Measurements from ENCODE around the gene SULT2A1.

SULT2A1 gene

GRCh38 chr19:47891622-47891922 is 5.5 kb upstream of the SULT2A1 start:
- H3K27me3 ChIP-seq (ENCODE audit: control insufficient read depth in 3 of 3, insufficient read depth in 3 of 3, low read depth in 1 of 3, low read length in 3 of 3): no peaks in the 10 kb centered on the region
- H4K91ac ChIP-seq (ENCODE audit: low read depth, low read length, poor library complexity): no peak overlapping the region
- no peak overlapping the region for H2AK5ac ChIP-seq (ENCODE audit: low read depth, low read length)
- H3K79me1 ChIP-seq (ENCODE audit: low read depth, low read length): no peaks in the 10 kb centered on the region
- no peaks in the 10 kb centered on the region for H3K36me3 ChIP-seq (replicated peaks in 1 of 2; ENCODE audit: control insufficient read depth in 2 of 2, insufficient read depth in 2 of 2, low read length in 2 of 2)
- no peak overlapping the region for H3K14ac ChIP-seq (ENCODE audit: low read length)
- no peak overlapping the region for H3K18ac ChIP-seq (ENCODE audit: low read length)
- H3K9ac ChIP-seq (ENCODE audit: low read depth, low read length, poor library complexity): no peak overlapping the region
- H3K9me3 ChIP-seq (replicated peaks in 1 of 2; ENCODE audit: control insufficient read depth in 2 of 2, insufficient read depth in 1 of 2, low read depth in 1 of 2, low read length in 2 of 2): peaks cover 0 to 2% of the 10 kb centered on the region in 2 donors
- H2BK5ac ChIP-seq (ENCODE audit: low read length): no peak overlapping the region
- no CpG with 5 or more reads among the region's 2 CpGs for WGBS, 2 donors (ENCODE audit: extremely low coverage in 2 of 2, insufficient read length in 2 of 2, insufficient replicate concordance in 1 of 2)
- no peak overlapping the region for H2BK15ac ChIP-seq (ENCODE audit: low read length)
- H3K23ac ChIP-seq (ENCODE audit: low read depth, low read length, poor library complexity): no peak overlapping the region
- H4K8ac ChIP-seq (ENCODE audit: low read depth, low read length): no peak overlapping the region
- H3K4me2 ChIP-seq (ENCODE audit: insufficient read depth, low read length, poor library complexity, severe bottlenecking): no peak overlapping the region
- H2AFZ ChIP-seq (ENCODE audit: low read length): no peak overlapping the region
- H3K4me1 ChIP-seq (ENCODE audit: control insufficient read depth in 2 of 2, insufficient read depth in 1 of 2, low read depth in 1 of 2, low read length in 2 of 2): no peaks in the 10 kb centered on the region
- H2BK12ac ChIP-seq (ENCODE audit: low read length): no peak overlapping the region
- H2BK120ac ChIP-seq (ENCODE audit: low read depth, low read length): no peak overlapping the region
- DNase-seq (ENCODE audit: low spot score): no peak
- H3K4me3 ChIP-seq (ENCODE audit: low read length in 2 of 2): no peak overlapping the region
- H3K27ac ChIP-seq (replicated peaks; ENCODE audit: low read length): peak overlapping the region; percentile 69
- no peak overlapping the region for H3K4ac ChIP-seq (ENCODE audit: low read length)

- Histone ChIP-seq H2AK5ac (ENCODE audit: low read depth, low read length) (no peak overlapping the region), H3K4me1 (ENCODE audit: control insufficient read depth in 2 of 2, insufficient read depth in 1 of 2, low read depth in 1 of 2, low read length in 2 of 2) (no peaks in the 10 kb centered on the region), H3K36me3 (replicated peaks in 1 of 2; ENCODE audit: control insufficient read depth in 2 of 2, insufficient read depth in 2 of 2, low read length in 2 of 2) (no peaks in the 10 kb centered on the region), H3K27me3 (ENCODE audit: control insufficient read depth in 3 of 3, insufficient read depth in 3 of 3, low read depth in 1 of 3, low read length in 3 of 3) (no peaks in the 10 kb centered on the region), H3K4ac (ENCODE audit: low read length) (no peak overlapping the region), H3K79me1 (ENCODE audit: low read depth, low read length) (no peaks in the 10 kb centered on the region), H2BK12ac (ENCODE audit: low read length) (no peak overlapping the region), H3K27ac (replicated peaks; ENCODE audit: low read length) (no peak overlapping the region), H3K14ac (ENCODE audit: low read length) (no peak overlapping the region), H3K9me3 (replicated peaks in 1 of 2; ENCODE audit: control insufficient read depth in 2 of 2, insufficient read depth in 1 of 2, low read depth in 1 of 2, low read length in 2 of 2) (peaks cover 0 to 2% of the 10 kb centered on the region in 2 donors), H3K4me2 (ENCODE audit: insufficient read depth, low read length, poor library complexity, severe bottlenecking) (no peak overlapping the region), H2BK15ac (ENCODE audit: low read length) (no peak overlapping the region), H3K9ac (ENCODE audit: low read depth, low read length, poor library complexity) (no peak overlapping the region), H3K23ac (ENCODE audit: low read depth, low read length, poor library complexity) (no peak overlapping the region), H2AFZ (ENCODE audit: low read length) (no peak overlapping the region), H2BK5ac (ENCODE audit: low read length) (no peak overlapping the region), H4K8ac (ENCODE audit: low read depth, low read length) (no peak overlapping the region), H3K18ac (ENCODE audit: low read length) (no peak overlapping the region), H3K4me3 (ENCODE audit: low read length in 2 of 2) (no peak overlapping the region), H2BK120ac (ENCODE audit: low read depth, low read length) (no peak overlapping the region), H4K91ac (ENCODE audit: low read depth, low read length, poor library complexity) (no peak overlapping the region)
- WGBS, 2 donors (ENCODE audit: extremely low coverage in 2 of 2, insufficient read length in 2 of 2, insufficient replicate concordance in 1 of 2): no CpG with 5 or more reads among the region's 7 CpGs
- DNase-seq (ENCODE audit: low spot score): no peak
Observed at GRCh38 chr19:47890865-47891621, 4.9 kb upstream of the SULT2A1 start.

DNA sequence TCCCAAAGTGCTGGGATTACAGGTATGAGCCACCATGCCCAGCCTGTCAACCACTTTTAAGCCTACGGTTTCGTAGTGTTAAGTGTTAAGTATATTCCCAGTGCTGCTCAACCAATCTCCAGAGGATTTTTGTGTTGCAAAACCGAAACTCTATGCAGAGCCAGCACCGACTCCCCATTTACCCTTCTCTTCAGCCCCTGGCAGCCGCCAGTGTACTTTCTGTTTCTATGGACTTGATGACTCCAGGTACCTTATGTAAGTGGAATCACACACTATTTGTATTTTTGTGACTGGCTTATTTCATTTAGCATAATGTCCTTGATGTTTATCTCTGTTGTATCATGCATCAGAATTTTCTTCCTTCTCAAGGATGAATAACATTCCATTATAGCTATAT is 1.1 kb downstream of the SULT2A1 start:
- Histone ChIP-seq H2BK120ac (ENCODE audit: low read depth, low read length) (no peak overlapping the region), H3K27ac (replicated peaks; ENCODE audit: low read length) (no peak overlapping the region), H3K79me1 (ENCODE audit: low read depth, low read length) (no peaks in the 10 kb centered on the region), H3K23ac (ENCODE audit: low read depth, low read length, poor library complexity) (no peak overlapping the region), H3K4ac (ENCODE audit: low read length) (no peak overlapping the region), H4K8ac (ENCODE audit: low read depth, low read length) (no peak overlapping the region), H3K36me3 (replicated peaks in 1 of 2; ENCODE audit: control insufficient read depth in 2 of 2, insufficient read depth in 2 of 2, low read length in 2 of 2) (no peaks in the 10 kb centered on the region), H3K9ac (ENCODE audit: low read depth, low read length, poor library complexity) (no peak overlapping the region), H3K4me2 (ENCODE audit: insufficient read depth, low read length, poor library complexity, severe bottlenecking) (no peak overlapping the region), H2BK12ac (ENCODE audit: low read length) (no peak overlapping the region), H3K18ac (ENCODE audit: low read length) (no peak overlapping the region), H2AFZ (ENCODE audit: low read length) (no peak overlapping the region), H4K91ac (ENCODE audit: low read depth, low read length, poor library complexity) (no peak overlapping the region), H3K27me3 (ENCODE audit: control insufficient read depth in 3 of 3, insufficient read depth in 3 of 3, low read depth in 1 of 3, low read length in 3 of 3) (peaks cover 0 to 4% (median 0%) of the 10 kb centered on the region in 3 experiments), H3K9me3 (replicated peaks in 1 of 2; ENCODE audit: control insufficient read depth in 2 of 2, insufficient read depth in 1 of 2, low read depth in 1 of 2, low read length in 2 of 2) (no peaks in the 10 kb centered on the region), H2BK5ac (ENCODE audit: low read length) (no peak overlapping the region), H2BK15ac (ENCODE audit: low read length) (no peak overlapping the region), H2AK5ac (ENCODE audit: low read depth, low read length) (no peak overlapping the region), H3K14ac (ENCODE audit: low read length) (no peak overlapping the region), H3K4me3 (ENCODE audit: low read length in 2 of 2) (no peak overlapping the region), H3K4me1 (ENCODE audit: control insufficient read depth in 2 of 2, insufficient read depth in 1 of 2, low read depth in 1 of 2, low read length in 2 of 2) (peaks cover 0 to 2% of the 10 kb centered on the region in 2 donors)
- WGBS, 2 donors (ENCODE audit: extremely low coverage in 2 of 2, insufficient read length in 2 of 2, insufficient replicate concordance in 1 of 2): no CpG with 5 or more reads among the region's 5 CpGs
- DNase-seq (ENCODE audit: low spot score): no peak

- no peak overlapping the region for H2BK12ac ChIP-seq (ENCODE audit: low read length)
- WGBS, 2 donors (ENCODE audit: extremely low coverage in 2 of 2, insufficient read length in 2 of 2, insufficient replicate concordance in 1 of 2): no CpG with 5 or more reads among the region's 3 CpGs
Observed at GRCh38 chr19:47882890-47883289, 3.2 kb downstream of the SULT2A1 start.

More at GRCh38 chr19:47882890-47883289, 3.2 kb downstream of the SULT2A1 start:
- H3K18ac ChIP-seq (ENCODE audit: low read length): no peak overlapping the region
- H3K79me1 ChIP-seq (ENCODE audit: low read depth, low read length): no peaks in the 10 kb centered on the region
- peaks cover 0 to 4% (median 0%) of the 10 kb centered on the region in 3 experiments for H3K27me3 ChIP-seq (ENCODE audit: control insufficient read depth in 3 of 3, insufficient read depth in 3 of 3, low read depth in 1 of 3, low read length in 3 of 3)
- no peaks in the 10 kb centered on the region for H3K36me3 ChIP-seq (replicated peaks in 1 of 2; ENCODE audit: control insufficient read depth in 2 of 2, insufficient read depth in 2 of 2, low read length in 2 of 2)
- H2BK15ac ChIP-seq (ENCODE audit: low read length): no peak overlapping the region
- H2AFZ ChIP-seq (ENCODE audit: low read length): no peak overlapping the region
- H3K9ac ChIP-seq (ENCODE audit: low read depth, low read length, poor library complexity): no peak overlapping the region
- H3K4me2 ChIP-seq (ENCODE audit: insufficient read depth, low read length, poor library complexity, severe bottlenecking): no peak overlapping the region
- no peak for DNase-seq (ENCODE audit: low spot score)
- H2BK5ac ChIP-seq (ENCODE audit: low read length): no peak overlapping the region
- H3K14ac ChIP-seq (ENCODE audit: low read length): no peak overlapping the region
- no peak overlapping the region for H3K4me3 ChIP-seq (ENCODE audit: low read length in 2 of 2)
- H2BK120ac ChIP-seq (ENCODE audit: low read depth, low read length): no peak overlapping the region
- no peak overlapping the region for H3K27ac ChIP-seq (replicated peaks; ENCODE audit: low read length)
- H4K8ac ChIP-seq (ENCODE audit: low read depth, low read length): no peak overlapping the region
- no peak overlapping the region for H4K91ac ChIP-seq (ENCODE audit: low read depth, low read length, poor library complexity)
- no peak overlapping the region for H2AK5ac ChIP-seq (ENCODE audit: low read depth, low read length)
- no peak overlapping the region for H3K23ac ChIP-seq (ENCODE audit: low read depth, low read length, poor library complexity)
- H3K9me3 ChIP-seq (replicated peaks in 1 of 2; ENCODE audit: control insufficient read depth in 2 of 2, insufficient read depth in 1 of 2, low read depth in 1 of 2, low read length in 2 of 2): no peaks in the 10 kb centered on the region
- no peak overlapping the region for H3K4ac ChIP-seq (ENCODE audit: low read length)
- peaks cover 0 to 2% of the 10 kb centered on the region in 2 donors for H3K4me1 ChIP-seq (ENCODE audit: control insufficient read depth in 2 of 2, insufficient read depth in 1 of 2, low read depth in 1 of 2, low read length in 2 of 2)
